ENCODE data around the gene TMEM214. TPM values are rescaled to one million over a fixed set of nuclear protein-coding genes. Genes with fewer than 3 reads are reported as not detected.

TMEM214 gene
- total and polyA plus RNA-seq, 8 donors = 17.1 to 206 (median 35.6) TPM

DNA sequence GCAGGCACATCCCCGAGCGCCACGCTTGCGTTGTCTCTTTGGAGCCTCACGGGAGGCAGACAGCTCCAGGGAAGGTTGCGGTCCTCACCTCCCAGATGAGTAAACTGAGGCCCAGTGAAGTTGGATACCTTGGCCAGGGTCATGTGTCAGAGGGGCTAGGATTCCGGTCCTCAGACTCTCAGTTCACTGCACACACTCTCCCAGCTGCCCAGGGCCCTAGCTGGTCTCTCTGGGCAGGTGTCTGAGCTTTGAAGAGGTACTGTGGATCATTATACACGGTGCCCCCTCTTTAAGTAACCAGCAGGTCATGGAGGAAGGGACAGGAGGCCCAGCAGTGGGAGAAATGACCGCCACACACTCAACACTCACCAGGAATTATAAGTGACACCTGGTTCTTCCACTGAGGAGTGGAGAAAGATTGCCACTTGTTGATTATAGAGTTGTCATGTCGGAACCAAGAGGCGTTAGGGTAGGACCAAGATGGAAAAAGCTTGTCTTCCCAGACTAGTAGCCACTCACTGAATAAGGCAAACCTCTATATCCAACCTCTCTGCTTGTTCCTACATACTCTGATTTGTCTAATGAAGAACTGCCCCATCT lies 588 bp downstream of the TMEM214 start:
- intact Hi-C loops (cut with DNase I; ENCODE audit: low total_unique reads) = loop anchor here (10.0 kb wide), 1 partner anchor 51 kb away; the partner anchor contains the start of gene KHK
- peak overlapping the region; percentile 78 to 99 (median 88) for H3K4me3 ChIP-seq
- WGBS, 5 donors = 5 to 15% (median 8%) methylated on average over 4 to 11 of the region's 11 CpGs
- no peak for DNase-seq
- no peaks in the 10 kb centered on the region for H3K27me3 ChIP-seq
- peak overlapping the region; percentile 85 to 96 (median 88) for H3K27ac ChIP-seq
- TF ChIP-seq, protein P1, sequence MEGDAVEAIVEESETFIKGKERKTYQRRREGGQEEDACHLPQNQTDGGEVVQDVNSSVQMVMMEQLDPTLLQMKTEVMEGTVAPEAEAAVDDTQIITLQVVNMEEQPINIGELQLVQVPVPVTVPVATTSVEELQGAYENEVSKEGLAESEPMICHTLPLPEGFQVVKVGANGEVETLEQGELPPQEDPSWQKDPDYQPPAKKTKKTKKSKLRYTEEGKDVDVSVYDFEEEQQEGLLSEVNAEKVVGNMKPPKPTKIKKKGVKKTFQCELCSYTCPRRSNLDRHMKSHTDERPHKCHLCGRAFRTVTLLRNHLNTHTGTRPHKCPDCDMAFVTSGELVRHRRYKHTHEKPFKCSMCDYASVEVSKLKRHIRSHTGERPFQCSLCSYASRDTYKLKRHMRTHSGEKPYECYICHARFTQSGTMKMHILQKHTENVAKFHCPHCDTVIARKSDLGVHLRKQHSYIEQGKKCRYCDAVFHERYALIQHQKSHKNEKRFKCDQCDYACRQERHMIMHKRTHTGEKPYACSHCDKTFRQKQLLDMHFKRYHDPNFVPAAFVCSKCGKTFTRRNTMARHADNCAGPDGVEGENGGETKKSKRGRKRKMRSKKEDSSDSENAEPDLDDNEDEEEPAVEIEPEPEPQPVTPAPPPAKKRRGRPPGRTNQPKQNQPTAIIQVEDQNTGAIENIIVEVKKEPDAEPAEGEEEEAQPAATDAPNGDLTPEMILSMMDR (IDR thresholded peaks at IDR 0.05) = no peak
- no peak for TF ChIP-seq EP300 (IDR thresholded peaks at IDR 0.05)
- TF ChIP-seq POLR2A (IDR thresholded peaks at IDR 0.05) = no peak
- no peak for TF ChIP-seq POLR2AphosphoS5 (IDR thresholded peaks at IDR 0.05)
- H3K4me1 ChIP-seq = peaks cover 9 to 40% (median 30%) of the 10 kb centered on the region in 4 donors
- no peaks in the 10 kb centered on the region for H3K9me3 ChIP-seq
- H3K36me3 ChIP-seq = peaks cover 34 to 46% (median 44%) of the 10 kb centered on the region in 4 donors

DNA sequence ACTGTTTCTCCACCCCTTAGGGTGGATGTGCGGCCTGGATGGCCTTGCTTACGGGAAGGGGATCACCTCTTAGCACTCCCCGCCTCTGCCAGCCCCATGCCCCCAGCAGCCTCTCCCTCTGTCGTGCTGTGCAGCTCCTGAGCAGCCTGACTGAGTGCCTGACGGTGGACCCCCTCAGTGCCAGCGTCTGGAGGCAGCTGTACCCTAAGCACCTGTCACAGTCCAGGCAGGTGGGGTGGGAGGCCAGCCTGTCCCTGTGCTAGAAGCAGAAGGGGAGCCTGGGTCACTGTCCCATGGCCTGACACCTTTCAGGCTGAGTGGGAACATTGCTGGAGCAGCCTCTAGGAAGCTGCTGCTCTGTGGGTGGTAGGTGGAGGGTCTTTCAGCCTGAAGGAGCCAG lies 5.2 kb downstream of the TMEM214 start:
- peaks cover 64 to 83% (median 71%) of the 10 kb centered on the region in 4 donors for H3K36me3 ChIP-seq
- TF ChIP-seq POLR2AphosphoS5 (IDR thresholded peaks at IDR 0.05) (no peak), POLR2A (IDR thresholded peaks at IDR 0.05) (no peak), EP300 (IDR thresholded peaks at IDR 0.05) (no peak)
- TF ChIP-seq, protein P1 (IDR thresholded peaks at IDR 0.05) = no peak
- H3K9me3 ChIP-seq = no peaks in the 10 kb centered on the region
- H3K4me1 ChIP-seq = peaks cover 9 to 32% (median 24%) of the 10 kb centered on the region in 4 donors
- 90 to 94% (median 92%) methylated on average over 6 of the region's 6 CpGs for WGBS, 5 donors
- no peak for DNase-seq
- H3K27me3 ChIP-seq = no peaks in the 10 kb centered on the region
- no peak overlapping the region for H3K27ac ChIP-seq
- no peak overlapping the region for H3K4me3 ChIP-seq
- intact Hi-C loops (cut with DNase I; ENCODE audit: low total_unique reads) = loop anchor here (10.0 kb wide), 1 partner anchor 47 kb away; the partner anchor contains the start of gene KHK

DNA sequence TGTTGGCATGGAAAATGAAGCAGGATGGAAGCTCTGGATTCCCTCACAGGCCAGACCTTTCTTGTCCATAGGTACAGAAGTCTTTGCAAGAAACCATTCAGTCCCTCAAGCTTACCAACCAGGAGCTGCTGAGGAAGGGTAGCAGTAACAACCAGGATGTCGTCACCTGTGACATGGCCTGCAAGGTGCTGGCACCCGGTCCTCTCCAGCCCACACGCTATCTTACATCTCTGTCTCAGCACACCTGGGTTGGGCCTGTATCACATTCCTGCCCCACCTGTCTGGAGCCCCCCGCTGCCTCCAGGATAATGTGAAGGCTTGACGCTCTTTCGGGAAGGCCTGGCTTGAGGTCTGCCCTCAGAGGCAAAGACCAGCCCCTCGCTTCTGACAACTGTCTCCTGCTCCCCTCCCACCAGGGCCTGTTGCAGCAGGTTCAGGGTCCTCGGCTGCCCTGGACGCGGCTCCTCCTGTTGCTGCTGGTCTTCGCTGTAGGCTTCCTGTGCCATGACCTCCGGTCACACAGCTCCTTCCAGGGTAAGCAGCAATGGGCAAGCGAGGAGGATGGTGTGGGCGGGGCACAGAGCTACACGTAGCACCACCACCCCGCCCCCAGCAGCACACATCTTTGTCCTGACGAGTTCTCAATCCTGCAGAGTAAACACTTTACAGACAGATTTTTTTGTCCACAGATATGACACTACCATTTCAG lies 6.0 kb downstream of the TMEM214 start:
- intact Hi-C loops (cut with DNase I; ENCODE audit: low total_unique reads) = loop anchor here (10.0 kb wide), 1 partner anchor 46 kb away; the partner anchor contains the start of gene KHK
- Histone ChIP-seq H3K27ac (no peak overlapping the region), H3K27me3 (no peaks in the 10 kb centered on the region), H3K9me3 (no peaks in the 10 kb centered on the region), H3K4me3 (no peak overlapping the region), H3K36me3 (peaks cover 64 to 85% (median 71%) of the 10 kb centered on the region in 4 donors), H3K4me1 (peaks cover 6 to 28% (median 17%) of the 10 kb centered on the region in 4 donors)
- TF ChIP-seq, protein P1 (IDR thresholded peaks at IDR 0.05) = no peak
- TF ChIP-seq POLR2AphosphoS5 (IDR thresholded peaks at IDR 0.05) = no peak
- TF ChIP-seq EP300 (IDR thresholded peaks at IDR 0.05) = no peak
- no peak for TF ChIP-seq POLR2A (IDR thresholded peaks at IDR 0.05)
- 76 to 86% (median 84%) methylated on average over 9 to 17 of the region's 17 CpGs for WGBS, 5 donors
- no peak for DNase-seq

DNA sequence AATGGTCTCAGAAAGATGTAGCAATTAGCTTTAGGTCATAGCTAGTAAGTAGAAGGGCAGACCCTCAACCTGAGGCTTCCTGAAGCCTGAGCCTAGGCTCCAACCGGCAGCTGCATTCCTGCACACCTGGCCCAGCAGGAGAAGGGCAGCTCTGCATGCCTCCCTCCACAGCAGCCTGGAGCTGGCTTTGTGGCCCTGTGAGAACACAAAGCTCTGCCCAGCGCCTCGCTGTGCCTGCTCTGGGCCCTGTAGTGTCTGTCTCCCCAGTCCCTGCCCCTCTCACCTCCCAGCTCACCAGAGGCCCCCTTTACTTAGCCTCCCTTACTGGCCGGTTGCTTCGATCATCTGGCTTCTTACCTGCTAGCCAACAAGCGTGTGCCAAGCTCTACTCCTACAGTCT lies 6.7 kb downstream of the TMEM214 start:
- H3K36me3 ChIP-seq = peaks cover 64 to 85% (median 71%) of the 10 kb centered on the region in 4 donors

More for the DNA sequence above, 6.7 kb downstream of the TMEM214 start:
- no peak for DNase-seq
- TF ChIP-seq, protein P1 (IDR thresholded peaks at IDR 0.05) = no peak
- TF ChIP-seq POLR2AphosphoS5 (IDR thresholded peaks at IDR 0.05) = no peak
- no peak for TF ChIP-seq POLR2A (IDR thresholded peaks at IDR 0.05)
- TF ChIP-seq EP300 (IDR thresholded peaks at IDR 0.05) = no peak
- Histone ChIP-seq H3K9me3 (no peaks in the 10 kb centered on the region), H3K4me1 (peaks cover 0 to 21% (median 11%) of the 10 kb centered on the region in 4 donors), H3K4me3 (no peak overlapping the region), H3K27me3 (no peaks in the 10 kb centered on the region), H3K27ac (no peak overlapping the region)
- WGBS, 5 donors = 90 to 98% (median 93%) methylated on average over 6 of the region's 6 CpGs
- intact Hi-C loops (cut with DNase I; ENCODE audit: low total_unique reads) = loop anchor here (10.0 kb wide), 1 partner anchor 45 kb away; the partner anchor contains the start of gene KHK

Data from stomach (tissue), 9 donors.